HG02623 (cell line): ENCODE data around the gene INSR.
"Not testable (repeated sequence)": the region's sequence is repeated elsewhere in the genome, so short reads cannot be mapped to it uniquely, and the experiment has no call there.

Experiments
- ATAC-seq: cut with Tn5 transposase; IDR thresholded peaks from one replicate; pipeline ENCODE4 v1.9.1; 2021; ENCODE audit warnings: moderate library complexity; ENCODE audit not compliant: unreplicated experiment

INSR gene

DNA sequence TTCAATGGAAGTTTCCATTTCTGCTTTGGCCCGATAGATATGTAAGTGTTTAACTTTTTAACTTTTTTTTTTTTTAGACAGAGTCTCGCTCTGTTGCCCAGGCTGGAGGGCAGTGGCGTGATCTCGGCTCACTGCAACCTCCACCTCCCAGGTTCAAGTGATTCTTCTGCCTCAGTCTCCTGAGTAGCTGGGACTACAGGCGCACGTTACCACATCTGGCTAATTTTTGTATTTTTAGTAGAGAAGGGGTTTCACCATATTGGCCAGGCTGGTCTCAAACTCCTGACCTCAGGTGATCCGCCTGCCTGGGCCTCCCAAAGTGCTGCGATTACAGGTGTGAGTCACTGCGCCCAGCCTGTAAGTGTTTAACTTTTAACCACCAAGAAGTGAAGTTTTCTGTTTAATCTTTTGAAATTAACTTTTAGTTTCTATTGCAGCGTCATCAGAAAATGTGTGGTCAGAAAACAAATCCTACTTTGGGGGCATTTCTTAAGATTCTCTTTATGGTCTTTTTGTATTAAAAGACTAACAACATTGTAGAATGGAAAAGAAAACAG lies 147.0 kb downstream of the INSR start:
- ATAC-seq, result not testable (repeated sequence)

- ATAC-seq, result not testable (repeated sequence)
These were observed 148.1 kb downstream of the INSR start for GRCh38 chr19:7146086-7146485.

GRCh38 chr19:7145494-7145893 lies 148.7 kb downstream of the INSR start:
- no peak for ATAC-seq

- no peak for ATAC-seq
These were observed 151.4 kb downstream of the INSR start for GRCh38 chr19:7142771-7143170.

GRCh38 chr19:7140137-7140536 lies 154.1 kb downstream of the INSR start:
- no peak for ATAC-seq

DNA sequence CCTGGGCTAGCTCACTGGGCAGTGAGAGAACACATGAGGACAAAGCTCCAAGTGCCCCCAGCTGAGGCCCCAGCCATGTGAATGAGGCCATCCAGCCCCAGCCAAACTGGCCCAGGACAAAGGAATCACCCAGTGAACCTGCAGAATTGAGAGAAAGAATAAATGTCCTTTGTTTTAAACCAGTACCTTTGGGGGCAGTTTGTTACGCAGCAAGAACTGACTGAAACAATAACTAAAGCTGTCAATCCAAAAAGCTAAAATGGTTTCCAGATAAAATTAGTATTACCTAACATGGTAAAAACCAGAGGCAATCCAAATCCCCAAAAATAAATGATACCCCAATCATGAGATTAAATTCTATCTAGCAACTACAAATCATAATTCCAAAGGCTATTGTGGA lies 155.1 kb downstream of the INSR start:
- no peak for ATAC-seq

GRCh38 chr19:7138402-7138801 lies 155.8 kb downstream of the INSR start:
- no peak for ATAC-seq

- ATAC-seq, result no peak
These were observed 157.1 kb downstream of the INSR start for GRCh38 chr19:7137120-7137519.

GRCh38 chr19:7132054-7132453 lies 162.2 kb downstream of the INSR start:
- no peak for ATAC-seq

- no peak for ATAC-seq
These were observed 164.2 kb downstream of the INSR start for GRCh38 chr19:7130043-7130442.

GRCh38 chr19:7126132-7126531 lies 168.1 kb downstream of the INSR start:
- no peak for ATAC-seq

DNA sequence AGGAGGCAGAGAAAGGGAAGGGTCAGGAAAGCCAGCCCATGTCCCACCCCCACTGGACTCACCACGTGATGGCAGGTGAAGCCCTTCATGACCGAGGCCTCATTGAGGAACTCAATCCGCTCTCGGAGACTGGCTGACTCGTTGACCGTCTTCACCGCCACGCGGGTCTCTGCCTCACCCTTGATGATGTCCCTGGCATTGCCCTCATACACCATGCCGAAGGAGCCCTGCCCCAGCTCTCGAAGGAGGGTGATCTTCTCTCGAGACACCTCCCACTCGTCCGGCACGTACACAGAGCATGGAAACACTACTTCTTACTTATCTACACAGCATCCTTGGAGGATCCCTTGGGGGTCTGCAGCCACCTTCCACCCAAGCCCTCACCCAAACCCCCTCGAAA lies 169.0 kb downstream of the INSR start:
- ATAC-seq, result no peak

GRCh38 chr19:7124782-7125181 lies 169.4 kb downstream of the INSR start:
- ATAC-seq, result no peak

- no peak for ATAC-seq
These were observed 171.5 kb downstream of the INSR start for GRCh38 chr19:7122701-7123100.

DNA sequence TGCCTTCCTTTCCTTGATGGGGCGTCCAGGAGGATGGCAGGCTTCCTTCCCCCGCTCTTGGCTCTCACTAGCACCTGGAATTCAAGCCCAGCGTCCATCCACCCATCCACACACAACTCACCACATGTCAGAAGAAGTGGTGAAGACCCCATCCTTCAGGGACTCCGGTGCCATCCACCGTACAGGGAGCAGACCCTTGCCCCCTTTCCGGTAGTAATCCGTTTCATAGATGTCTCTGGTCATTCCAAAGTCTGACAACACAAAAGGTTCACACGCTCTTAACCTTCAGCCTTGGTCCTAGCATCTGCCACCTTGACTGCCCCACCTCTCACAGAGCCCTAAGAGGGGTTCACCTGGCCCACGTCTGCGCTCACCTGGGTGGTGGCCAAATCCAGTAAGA lies 173.7 kb downstream of the INSR start:
- ATAC-seq, result no peak

DNA sequence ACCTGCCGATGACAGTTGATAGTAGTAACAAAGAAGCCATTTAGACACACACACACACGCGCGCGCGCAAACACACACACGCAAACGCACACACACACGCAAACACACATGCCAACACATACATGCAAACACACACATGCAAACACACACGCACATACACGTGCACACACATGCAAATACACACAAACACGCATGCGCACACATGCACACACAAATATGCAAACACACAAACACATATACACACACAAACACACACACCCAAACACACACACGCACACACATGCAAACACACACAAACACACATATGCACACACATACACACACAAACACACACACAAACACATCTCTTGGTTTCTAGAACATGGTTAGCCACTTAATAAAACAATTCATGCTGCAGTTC lies 174.6 kb downstream of the INSR start:
- no peak for ATAC-seq

GRCh38 chr19:7117248-7117647 lies 177.0 kb downstream of the INSR start:
- ATAC-seq, result no peak

DNA sequence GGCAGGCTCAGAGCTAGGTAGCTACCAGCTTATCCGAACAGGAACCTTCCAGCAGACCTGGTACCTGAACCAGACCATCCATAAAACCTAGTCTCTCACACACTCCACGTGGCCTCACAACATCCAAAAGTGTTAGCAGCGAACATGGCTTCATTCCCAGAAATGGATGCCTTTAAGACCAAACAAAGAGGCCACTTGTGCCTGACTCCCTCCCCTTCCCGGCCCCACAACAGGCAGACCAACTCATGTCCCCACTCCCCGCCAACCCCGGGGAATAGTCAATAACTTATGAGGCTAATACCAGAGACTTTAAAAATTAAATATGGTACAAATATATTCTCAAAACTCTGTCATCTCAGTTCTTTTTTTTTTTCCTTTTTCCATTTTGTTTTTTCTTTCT lies 178.5 kb downstream of the INSR start:
- no peak for ATAC-seq

- no peak for ATAC-seq
These were observed 181.0 kb downstream of the INSR start for GRCh38 chr19:7113233-7113632.

DNA sequence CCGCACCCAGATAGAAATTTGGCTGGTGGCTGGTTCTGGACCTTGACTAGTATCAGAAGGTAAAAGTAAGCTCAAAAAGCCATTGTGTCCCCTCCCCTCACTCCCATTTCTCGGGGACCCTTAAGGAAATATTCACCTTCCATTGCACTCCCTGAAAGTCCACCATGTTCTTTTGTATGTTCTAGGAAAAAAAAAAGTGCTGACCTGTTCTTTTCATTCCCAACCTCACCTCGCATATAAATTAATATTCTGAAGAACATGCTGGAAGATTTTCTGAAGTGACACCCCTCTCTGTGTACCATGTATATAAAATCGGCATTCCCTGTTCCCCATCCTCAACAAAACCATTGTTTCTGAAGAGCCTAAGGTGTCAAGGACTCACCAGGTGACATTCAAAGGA lies 181.5 kb downstream of the INSR start:
- no peak for ATAC-seq

GRCh38 chr19:7109678-7110289 lies 184.4 kb downstream of the INSR start:
- ATAC-seq, result no peak

DNA sequence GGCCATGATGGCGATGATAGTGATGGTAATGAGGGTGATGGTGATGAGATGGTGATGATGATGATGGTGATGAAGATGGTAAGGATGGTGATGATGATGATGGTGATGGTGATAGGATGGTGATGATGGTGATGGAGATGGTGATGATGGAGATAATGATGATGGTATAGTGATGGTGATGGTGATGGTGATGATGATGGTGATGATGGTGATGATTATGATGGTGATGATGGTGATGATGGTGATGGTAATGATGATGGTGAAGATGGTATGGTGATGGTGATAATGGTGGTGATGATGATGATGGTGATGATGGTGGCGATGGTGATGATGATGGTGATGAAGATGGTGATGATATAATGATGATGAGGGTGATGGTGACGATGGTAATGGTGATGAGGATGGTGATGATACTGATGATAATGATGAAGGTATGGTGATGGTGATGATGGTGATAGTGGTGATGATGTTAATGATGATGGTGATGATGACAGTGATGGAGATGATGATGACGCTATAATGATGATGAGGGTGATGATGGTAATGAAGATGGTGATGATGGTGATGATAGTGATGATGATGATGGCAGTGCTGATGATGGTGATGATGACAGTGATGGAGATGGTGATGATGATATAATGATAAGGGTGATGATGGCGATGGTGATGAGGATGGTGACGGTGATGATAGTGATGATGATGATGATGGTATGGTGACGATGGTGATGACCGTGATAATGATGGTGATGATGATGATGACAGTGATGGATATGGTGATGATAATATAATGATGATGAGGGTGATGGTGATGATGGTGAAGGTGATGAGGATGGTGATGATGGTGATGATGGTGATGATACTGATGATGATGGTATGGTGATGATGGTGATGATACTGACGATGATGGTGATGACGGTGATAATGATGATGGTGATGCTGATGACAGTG lies 187.2 kb downstream of the INSR start:
- no peak for ATAC-seq
